Activated CD4-positive, alpha-beta T cell treated with anti-CD3 and anti-CD28 coated beads, Interleukin-2, Interleukin-4, amounts not matched to agents 100 ng/mL and 50 ng/mL, durations not matched to agents 16 hours and 8 hours (primary cell): ENCODE results near the gene LMBRD1.

Experiments
- DNase-seq: peaks from one replicate; pipeline ENCODE4 v3.0.0-alpha.2; 2020; ENCODE audit warnings: low spot score

LMBRD1 gene

GRCh38 chr6:69630767-69631166 is 166.0 kb downstream of the LMBRD1 start:
- no peak for DNase-seq

DNA sequence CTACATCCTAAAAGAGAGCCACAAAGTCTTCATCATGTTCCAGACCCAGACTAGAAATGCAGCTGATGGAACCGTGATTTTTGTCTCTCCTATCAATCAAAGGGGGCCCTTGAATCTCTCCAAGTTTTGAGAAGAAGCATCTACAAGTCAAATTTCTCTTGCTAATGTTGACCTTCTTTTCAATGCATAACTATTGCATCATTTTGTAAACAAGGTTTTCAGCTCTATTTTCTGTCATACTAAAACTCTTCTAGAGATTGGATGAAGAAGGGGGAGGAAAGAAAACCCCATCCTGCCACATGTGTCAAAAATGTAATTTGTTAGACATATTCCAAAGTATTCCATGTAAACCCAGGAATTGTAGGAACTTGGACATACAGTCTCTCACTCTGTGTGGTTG is 169.2 kb downstream of the LMBRD1 start:
- DNase-seq, result no peak

GRCh38 chr6:69624944-69625343 is 171.9 kb downstream of the LMBRD1 start:
- no peak for DNase-seq
